LNCAP (cell line): ENCODE data around the gene SIPA1L2.

Source experiments
- CTCF ChIP-seq: fragments of 450-650 bp; IDR thresholded peaks from 2 replicates; pipeline ENCODE4 v1.5.1; 2017; ENCODE audit warnings: mild to moderate bottlenecking

The SIPA1L2 gene

GRCh38 chr1:232589812-232590743 is 39.9 kb downstream of the SIPA1L2 start:
- no peak for TF ChIP-seq CTCF

- no peak for TF ChIP-seq CTCF
Measured at GRCh38 chr1:232589111-232589811, 40.7 kb downstream of the SIPA1L2 start.

GRCh38 chr1:232587141-232588008 is 42.6 kb downstream of the SIPA1L2 start:
- TF ChIP-seq CTCF, result no peak

GRCh38 chr1:232586679-232587078 is 43.3 kb downstream of the SIPA1L2 start:
- no peak for TF ChIP-seq CTCF

GRCh38 chr1:232585486-232585885 is 44.4 kb downstream of the SIPA1L2 start:
- TF ChIP-seq CTCF, result no peak

- TF ChIP-seq CTCF, result no peak
Measured at GRCh38 chr1:232581932-232582331, 48.0 kb downstream of the SIPA1L2 start.
